Glutamatergic neuron (in vitro differentiated cells): ENCODE data around the gene TIMM10. TPM values are rescaled to one million over a fixed set of nuclear protein-coding genes. Genes with fewer than 3 reads are reported as not detected.

ENCODE experiments used
- DNase-seq: peaks from one replicate; pipeline ENCODE4 v3.0.0; 2022
- H3K27ac Mint-ChIP-seq: one replicate; pipeline ENCODE4 v1.8.0; 2020; ENCODE audit warnings: mild to moderate bottlenecking, mixed read lengths, inconsistent platforms; ENCODE audit not compliant: unreplicated experiment
- H3K27me3 Mint-ChIP-seq: one replicate; pipeline ENCODE4 v1.8.0; 2020; ENCODE audit warnings: mild to moderate bottlenecking, moderate library complexity, mixed read lengths, inconsistent platforms; ENCODE audit not compliant: unreplicated experiment
- H3K36me3 Mint-ChIP-seq: one replicate; pipeline ENCODE4 v1.8.0; 2020; ENCODE audit warnings: mild to moderate bottlenecking, mixed read lengths, inconsistent platforms; ENCODE audit not compliant: unreplicated experiment
- H3K4me1 Mint-ChIP-seq: one replicate; pipeline ENCODE4 v1.8.0; 2020; ENCODE audit warnings: mild to moderate bottlenecking, low read depth, mixed read lengths, inconsistent platforms; ENCODE audit not compliant: unreplicated experiment
- H3K4me3 Mint-ChIP-seq: one replicate; pipeline ENCODE4 v1.8.0; 2020; ENCODE audit warnings: mild to moderate bottlenecking, mixed read lengths, inconsistent platforms; ENCODE audit not compliant: unreplicated experiment
- H3K9me3 Mint-ChIP-seq: one replicate; pipeline ENCODE4 v1.8.0; 2020; ENCODE audit warnings: mild to moderate bottlenecking, moderate library complexity, mixed read lengths, inconsistent platforms; ENCODE audit not compliant: unreplicated experiment
- CTCF ChIP-seq: fragments of 200-600 bp; sonication (generic); IDR thresholded peaks from one replicate; pipeline ENCODE4 v1.5.0; 2021; ENCODE audit not compliant: partially characterized antibody, unreplicated experiment
- total RNA-seq: library from RNA; stranded (reverse); fragmentation: NEBNext Ultra II Directional; extraction: Animal tissue kit (Norgen Biotek cat#: 25700); gene quantifications from one replicate; pipeline ENCODE4 v1.2.1, GENCODE V29; 2021; ENCODE audit not compliant: unreplicated experiment

TIMM10 gene
- total RNA-seq, 1 donor from 2014 or later, result 51.2 TPM

GRCh38 chr11:57523419-57523818 lies 7.1 kb downstream of the TIMM10 start:
- no peak for TF ChIP-seq CTCF
- DNase-seq, result no peak
- Mint-ChIP-seq H3K27ac (no peak overlapping the region), H3K36me3 (no peaks in the 10 kb centered on the region), H3K27me3 (peaks cover 4% of the 10 kb centered on the region), H3K4me1 (peaks cover 2% of the 10 kb centered on the region), H3K4me3 (no peak overlapping the region), H3K9me3 (peaks cover 3% of the 10 kb centered on the region)

- no peak overlapping the region for H3K4me3 Mint-ChIP-seq
- DNase-seq, result no peak
- H3K4me1 Mint-ChIP-seq, result no peaks in the 10 kb centered on the region
- no peak overlapping the region for H3K27ac Mint-ChIP-seq
- peaks cover 1% of the 10 kb centered on the region for H3K9me3 Mint-ChIP-seq
- no peaks in the 10 kb centered on the region for H3K36me3 Mint-ChIP-seq
- no peak for TF ChIP-seq CTCF
- peaks cover 3% of the 10 kb centered on the region for H3K27me3 Mint-ChIP-seq
Observed at GRCh38 chr11:57521116-57521515, 9.4 kb downstream of the TIMM10 start.

DNA sequence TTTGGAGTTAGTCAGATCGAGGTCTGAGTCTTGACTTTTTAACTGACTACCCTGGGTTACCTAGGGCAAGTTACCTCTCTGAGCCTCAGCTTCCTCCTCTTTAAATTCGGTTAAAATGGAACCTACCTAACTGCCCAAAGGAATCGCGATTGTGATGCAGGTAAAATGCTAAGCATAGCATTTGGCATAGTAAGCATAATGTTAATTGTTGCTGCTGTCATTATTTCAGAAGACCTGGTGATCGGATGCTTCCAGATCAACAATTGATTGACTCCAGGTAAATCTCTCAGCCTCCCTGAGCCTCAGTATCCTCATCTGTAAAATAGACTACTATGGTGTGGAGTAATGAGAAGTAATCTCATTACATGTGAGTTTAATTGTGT lies 14.5 kb downstream of the TIMM10 start:
- H3K4me3 Mint-ChIP-seq, result peak overlapping the region; percentile 95
- H3K27ac Mint-ChIP-seq, result peak overlapping the region; percentile 28
- H3K9me3 Mint-ChIP-seq, result peaks cover 2% of the 10 kb centered on the region
- peaks cover 15% of the 10 kb centered on the region for H3K27me3 Mint-ChIP-seq
- TF ChIP-seq CTCF, result no peak
- no peaks in the 10 kb centered on the region for H3K36me3 Mint-ChIP-seq
- no peak for DNase-seq
- H3K4me1 Mint-ChIP-seq, result no peaks in the 10 kb centered on the region

GRCh38 chr11:57515332-57516060 lies 15.1 kb downstream of the TIMM10 start, which contains the start of gene SLC43A1:
SLC43A1 (minus strand) TSS chr11:57515702; CDS start chr11:57514111, 1,591 bp downstream.
- H3K4me3 Mint-ChIP-seq, result peak within 1 kb of the TSS; percentile 95
- peak; percentile 58 for DNase-seq
- TF ChIP-seq CTCF, result no peak
- no peaks in the 10 kb centered on the region for H3K36me3 Mint-ChIP-seq
- no peaks in the 10 kb centered on the region for H3K4me1 Mint-ChIP-seq
- H3K9me3 Mint-ChIP-seq, result peaks cover 2% of the 10 kb centered on the region
- peak within 1 kb of the TSS; percentile 28 for H3K27ac Mint-ChIP-seq
- peaks cover 15% of the 10 kb centered on the region for H3K27me3 Mint-ChIP-seq

GRCh38 chr11:57514538-57515331 lies 15.8 kb downstream of the TIMM10 start:
- Mint-ChIP-seq H3K27ac (no peak overlapping the region), H3K4me1 (no peaks in the 10 kb centered on the region), H3K4me3 (peak overlapping the region; percentile 95), H3K27me3 (peaks cover 16% of the 10 kb centered on the region), H3K36me3 (no peaks in the 10 kb centered on the region), H3K9me3 (peaks cover 2% of the 10 kb centered on the region)
- peak; percentile 43 for DNase-seq
- TF ChIP-seq CTCF, result no peak
